Measurements from ENCODE around the gene CDK10. TPM values are rescaled to one million over a fixed set of nuclear protein-coding genes. Genes with fewer than 3 reads are reported as not detected.

The CDK10 gene
- polyA plus RNA-seq, 1 donor: 50.4 TPM

DNA sequence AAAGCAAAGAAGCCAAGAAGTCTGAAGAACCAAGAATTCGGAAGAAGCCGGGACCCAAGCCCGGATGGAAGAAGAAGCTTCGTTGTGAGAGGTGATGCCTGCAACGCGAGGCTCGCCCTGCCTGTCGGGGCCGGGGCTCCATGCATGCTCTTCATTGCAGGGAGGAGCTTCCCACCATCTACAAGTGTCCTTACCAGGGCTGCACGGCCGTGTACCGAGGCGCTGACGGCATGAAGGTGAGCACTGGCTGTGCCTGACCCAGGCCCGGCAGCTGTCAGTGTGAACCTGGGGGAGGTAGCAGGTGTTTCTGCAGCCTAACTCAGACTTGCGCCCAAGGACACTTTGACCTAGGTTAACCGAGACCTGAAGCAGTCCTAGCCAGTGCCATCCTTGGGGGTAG is 46.8 kb downstream of the CDK10 start:
- DNase-seq (ENCODE audit: low read depth): no peak

DNA sequence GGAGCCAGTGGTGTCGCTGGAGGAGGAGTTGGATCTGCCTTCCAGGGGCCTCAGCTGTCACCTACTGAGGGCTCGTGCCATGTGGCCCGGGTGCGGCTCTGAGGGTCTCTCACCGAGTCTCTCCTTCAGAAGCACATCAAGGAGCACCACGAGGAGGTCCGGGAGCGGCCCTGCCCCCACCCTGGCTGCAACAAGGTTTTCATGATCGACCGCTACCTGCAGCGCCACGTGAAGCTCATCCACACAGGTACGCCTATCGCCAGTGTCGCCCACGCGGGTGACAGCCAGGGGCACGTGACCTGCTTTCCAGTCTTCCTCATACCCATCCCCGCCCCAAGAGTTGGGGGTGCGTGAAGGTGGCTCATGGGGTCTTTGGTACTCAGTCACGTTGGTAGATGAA is 47.3 kb downstream of the CDK10 start:
- DNase-seq (ENCODE audit: low read depth): no peak

DNA sequence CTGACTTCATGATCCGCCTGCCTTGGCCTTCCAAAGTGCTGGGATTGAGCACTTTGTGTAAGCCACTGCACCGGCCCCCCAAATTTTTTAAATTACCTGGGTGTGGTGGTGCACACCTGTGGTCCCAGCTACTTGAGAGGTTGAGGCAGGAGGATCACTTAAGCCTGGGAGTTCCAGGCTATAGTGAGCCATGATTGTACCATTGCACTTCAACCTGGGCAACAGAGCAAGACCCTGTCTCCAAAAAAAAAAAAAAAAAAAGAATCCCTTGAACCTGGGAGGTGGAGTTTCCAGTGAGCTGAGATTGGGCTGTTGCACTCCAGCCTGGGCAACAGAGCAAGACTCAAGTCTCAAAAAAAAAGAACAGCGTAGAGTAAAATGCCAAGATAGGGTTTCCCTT is 50.1 kb downstream of the CDK10 start:
- DNase-seq (ENCODE audit: low read depth): no peak

DNA sequence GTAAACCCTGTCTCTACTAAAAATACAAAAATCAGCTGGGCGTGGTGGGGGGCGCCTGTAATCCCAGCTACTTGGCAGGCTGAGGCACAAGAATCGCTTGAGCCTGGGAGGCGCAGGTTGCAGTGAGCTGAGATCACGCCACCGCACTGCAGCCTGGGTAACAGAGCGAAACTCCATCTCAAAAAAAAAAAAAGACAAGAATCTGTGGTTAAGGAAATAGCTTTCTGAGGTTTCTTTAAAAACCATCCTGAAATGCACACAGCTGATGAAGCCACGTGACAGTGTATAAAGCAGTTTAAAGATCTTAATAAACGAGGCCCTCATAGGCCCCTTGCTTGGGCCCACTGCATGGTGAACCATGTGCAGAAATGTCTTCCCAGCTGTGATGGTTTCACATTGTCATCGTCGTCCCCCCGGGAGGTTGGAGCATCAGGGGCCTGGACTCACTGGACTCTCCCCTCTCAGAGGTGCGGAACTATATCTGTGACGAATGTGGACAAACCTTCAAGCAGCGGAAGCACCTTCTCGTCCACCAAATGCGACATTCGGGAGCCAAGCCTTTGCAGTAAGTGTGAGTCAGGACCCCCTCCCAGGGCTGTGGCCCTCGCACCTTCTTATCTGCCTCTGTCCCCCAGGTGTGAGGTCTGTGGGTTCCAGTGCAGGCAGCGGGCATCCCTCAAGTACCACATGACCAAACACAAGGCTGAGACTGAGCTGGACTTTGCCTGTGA is 51.0 kb downstream of the CDK10 start:
- DNase-seq (ENCODE audit: low read depth): no peak

DNA sequence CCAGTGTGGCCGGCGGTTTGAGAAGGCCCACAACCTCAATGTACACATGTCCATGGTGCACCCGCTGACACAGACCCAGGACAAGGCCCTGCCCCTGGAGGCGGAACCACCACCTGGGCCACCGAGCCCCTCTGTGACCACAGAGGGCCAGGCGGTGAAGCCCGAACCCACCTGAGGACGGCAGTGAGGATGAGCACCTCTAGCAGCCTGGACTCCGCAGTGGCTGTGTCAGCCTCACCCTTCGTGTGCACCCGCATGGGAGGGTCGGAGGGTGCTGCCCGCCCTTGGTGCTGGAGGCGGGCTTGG is 51.5 kb downstream of the CDK10 start:
- DNase-seq (ENCODE audit: low read depth): no peak

DNA sequence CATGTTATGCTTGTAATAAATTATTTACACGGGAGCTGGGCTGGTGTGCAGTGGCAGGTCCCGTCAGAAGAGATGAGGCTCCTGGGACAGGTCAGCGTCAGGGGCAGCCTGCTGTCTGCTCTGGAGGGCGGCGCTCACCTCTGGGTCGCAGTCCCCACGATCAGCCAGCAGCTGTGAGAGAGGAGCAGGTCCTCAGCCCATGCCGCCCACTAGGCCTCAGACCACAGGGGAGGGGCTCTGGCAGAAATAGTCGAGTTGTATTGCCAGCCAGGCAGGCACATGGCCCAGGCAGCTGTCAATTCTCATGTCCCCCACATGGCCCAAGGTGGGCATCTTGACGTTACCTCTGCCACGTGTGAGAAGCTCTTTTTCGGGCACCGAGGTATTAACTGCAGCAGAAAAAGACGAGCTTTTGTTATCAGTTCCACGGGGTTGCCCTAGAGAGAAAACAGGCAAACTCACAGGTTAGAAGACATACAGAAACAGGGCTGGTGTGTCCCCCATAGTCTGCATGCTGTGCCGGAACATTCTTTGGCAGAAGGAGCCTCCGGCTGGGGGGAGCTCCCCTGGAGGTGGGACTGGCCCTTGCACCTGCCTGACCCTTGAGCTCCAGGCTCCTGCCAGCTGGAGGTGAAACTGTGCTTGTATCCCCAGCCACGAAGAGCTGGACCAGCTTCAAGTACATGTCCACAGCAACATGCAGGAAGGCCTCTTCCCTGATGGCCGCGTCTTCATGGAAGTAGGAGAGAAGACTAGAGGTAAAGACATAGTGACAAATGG is 52.2 kb downstream of the CDK10 start:
- no peak for DNase-seq (ENCODE audit: low read depth)

DNA sequence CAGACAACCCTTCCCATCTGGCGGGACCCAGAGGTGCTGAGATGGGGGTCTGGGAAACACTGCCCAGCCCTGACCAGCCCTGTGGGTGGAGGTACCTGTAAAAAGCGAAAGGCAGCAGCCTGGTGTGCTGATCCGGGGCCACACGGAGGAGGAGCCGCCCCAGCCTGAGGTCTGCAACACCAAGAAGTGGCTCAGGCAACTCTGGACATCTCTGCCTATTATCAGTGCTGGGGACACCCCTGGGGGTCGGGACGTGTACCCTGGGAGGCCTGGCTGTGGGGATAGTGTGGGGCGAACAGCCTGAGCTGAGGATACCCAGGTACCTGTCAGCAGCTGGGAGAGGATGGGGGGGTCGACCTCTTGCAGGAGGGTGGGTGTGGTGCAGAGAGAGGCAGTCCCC is 52.9 kb downstream of the CDK10 start:
- DNase-seq (ENCODE audit: low read depth): no peak

DNA sequence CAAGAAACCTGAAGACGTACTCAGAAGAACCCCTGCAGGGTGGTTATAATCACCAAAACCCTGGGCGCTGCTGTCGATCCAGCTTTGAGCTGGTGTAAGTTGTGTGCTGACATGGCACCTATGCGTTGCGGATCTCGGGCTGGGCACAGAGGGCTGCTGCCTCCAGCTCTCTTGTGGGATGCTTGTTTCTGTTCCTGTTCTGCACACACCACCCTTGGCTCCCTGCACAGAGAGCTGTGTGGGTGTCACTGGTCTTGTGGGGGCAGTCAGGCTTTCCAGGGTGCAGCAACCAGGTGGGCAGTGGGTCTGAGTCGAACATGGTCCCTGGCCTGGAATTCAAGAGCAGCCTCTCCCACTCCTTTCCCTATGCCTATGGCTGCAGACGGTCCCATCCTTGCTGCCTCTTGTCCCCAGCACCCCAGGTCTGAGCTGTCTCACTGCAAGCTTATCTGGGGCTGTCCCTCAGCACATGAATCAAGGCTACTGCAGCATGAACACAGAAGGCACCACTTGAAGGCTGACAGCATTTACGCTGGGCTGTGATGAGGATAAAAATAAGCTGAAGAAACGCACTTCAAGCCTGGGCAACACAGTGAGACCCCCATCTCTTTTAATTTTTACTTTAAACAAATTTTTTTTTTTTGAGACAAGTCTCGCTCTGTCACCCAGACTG is 55.0 kb downstream of the CDK10 start:
- no peak for DNase-seq (ENCODE audit: low read depth)

DNA sequence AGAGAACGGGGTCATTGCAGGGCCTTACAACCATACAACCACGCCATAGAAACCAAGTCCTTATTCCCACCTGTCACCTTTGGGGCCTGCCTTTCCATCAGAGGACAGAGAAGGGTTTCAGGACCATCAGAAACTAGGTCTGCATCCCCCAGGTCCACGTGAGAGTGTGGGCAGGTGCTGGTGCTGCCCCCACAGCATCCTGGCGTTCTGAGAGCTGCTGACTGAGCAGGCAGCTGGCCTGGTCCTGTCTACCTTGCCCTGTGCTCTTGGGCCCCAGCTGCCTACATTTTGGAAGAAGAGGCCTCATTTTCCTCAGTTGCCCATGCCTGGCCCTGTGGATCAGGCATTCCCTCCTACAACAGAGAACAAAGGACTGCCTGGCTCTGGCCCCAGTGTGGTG is 56.5 kb downstream of the CDK10 start:
- DNase-seq (ENCODE audit: low read depth): no peak

DNA sequence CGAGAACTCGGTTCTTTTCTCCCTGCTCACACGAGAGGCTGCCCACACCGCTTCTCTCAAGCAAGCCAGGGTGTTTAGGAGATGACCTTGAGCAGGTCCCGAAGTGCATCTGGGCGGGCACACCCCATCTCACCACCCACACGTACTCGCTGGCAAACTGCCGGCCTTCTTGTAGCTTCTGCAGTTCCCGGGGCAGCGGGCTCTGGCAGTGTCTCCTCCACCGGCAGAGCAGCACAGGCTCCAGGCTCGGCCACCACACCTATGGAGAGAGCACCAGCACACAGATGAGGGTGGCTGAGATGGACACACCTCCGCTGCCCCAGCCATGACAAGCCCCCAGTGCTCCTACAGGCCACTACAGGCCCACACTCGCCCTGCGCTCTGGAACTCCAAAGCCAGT is 58.3 kb downstream of the CDK10 start:
- no peak for DNase-seq (ENCODE audit: low read depth)

Other genes starting within 250 kb of the CDK10 start
- 55.7 TPM for gene ANKRD11, start 196.1 kb upstream of the CDK10 start, polyA plus RNA-seq (ENCODE audit: insufficient read length)
- 67.1 TPM for gene SPG7, start 178.3 kb upstream of the CDK10 start, polyA plus RNA-seq (ENCODE audit: insufficient read length)
- gene RPL13, start 126.0 kb upstream of the CDK10 start, polyA plus RNA-seq (ENCODE audit: insufficient read length): 4,240 TPM
- gene CPNE7, start 110.9 kb upstream of the CDK10 start, polyA plus RNA-seq (ENCODE audit: insufficient read length): 0.43 TPM
- gene DPEP1, start 73.0 kb upstream of the CDK10 start, polyA plus RNA-seq (ENCODE audit: insufficient read length): 0.72 TPM
- gene CHMP1A, start 29.0 kb upstream of the CDK10 start, polyA plus RNA-seq (ENCODE audit: insufficient read length): 56.7 TPM
- 4.3 TPM for gene SPATA33, start 28.9 kb upstream of the CDK10 start, polyA plus RNA-seq (ENCODE audit: insufficient read length)
- 1.9 TPM for gene SPATA2L, start 15.0 kb downstream of the CDK10 start, polyA plus RNA-seq (ENCODE audit: insufficient read length)
- 10.8 TPM for gene VPS9D1, start 34.2 kb downstream of the CDK10 start, polyA plus RNA-seq (ENCODE audit: insufficient read length)
- 22.1 TPM for gene ZNF276, start 34.8 kb downstream of the CDK10 start, polyA plus RNA-seq (ENCODE audit: insufficient read length)
- gene FANCA, start 130.0 kb downstream of the CDK10 start, polyA plus RNA-seq (ENCODE audit: insufficient read length): 11.1 TPM
- gene SPIRE2, start 141.8 kb downstream of the CDK10 start, polyA plus RNA-seq (ENCODE audit: insufficient read length): 2.5 TPM
- 100 TPM for gene TCF25, start 186.9 kb downstream of the CDK10 start, polyA plus RNA-seq (ENCODE audit: insufficient read length)
- gene MC1R, start 232.2 kb downstream of the CDK10 start, polyA plus RNA-seq (ENCODE audit: insufficient read length): 2.2 TPM
- 6.1 TPM for gene TUBB3, start 236.7 kb downstream of the CDK10 start, polyA plus RNA-seq (ENCODE audit: insufficient read length)

Measured in forelimb muscle (tissue), 1 donor.